Stimulated activated CD4-positive, alpha-beta T cell treated with anti-CD3 and anti-CD28 coated beads, Interleukin-2, amount 100 ng/mL, for 24 hours (primary cell): ENCODE results near the gene RXRA.

Source experiments
- DNase-seq, 2 donors: peaks; one replicate each; pipeline ENCODE4 v3.0.0-alpha.2; 2020

RXRA gene

DNA sequence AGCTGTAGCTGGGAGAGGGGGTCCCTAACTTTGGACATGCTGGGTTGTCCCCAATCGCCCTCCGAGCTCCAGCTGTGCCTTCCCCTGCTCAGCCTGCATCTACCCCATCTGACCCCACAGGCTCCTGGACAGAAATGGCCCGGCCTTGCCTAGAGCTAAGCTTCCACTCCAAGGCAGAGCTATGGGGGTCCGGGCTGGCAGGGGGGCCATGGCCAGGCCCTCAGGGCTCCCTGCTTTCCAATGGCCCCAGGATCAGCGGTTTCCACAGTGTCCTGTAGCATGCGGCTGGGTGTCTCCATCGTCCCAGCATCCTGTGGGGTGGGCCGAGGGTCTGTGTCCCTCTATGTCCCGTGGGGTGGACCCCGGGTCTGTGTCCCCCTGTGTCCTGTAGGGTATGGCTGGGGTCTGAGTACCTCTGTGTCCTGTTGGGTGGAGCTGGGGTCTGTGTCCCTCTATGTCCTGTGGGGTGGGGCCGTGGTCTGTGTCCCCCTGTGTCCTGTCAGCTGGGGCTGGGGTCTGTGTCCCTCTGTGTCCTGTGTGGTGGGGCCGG, 130.6 kb downstream of the RXRA start:
- DNase-seq = no peak

DNA sequence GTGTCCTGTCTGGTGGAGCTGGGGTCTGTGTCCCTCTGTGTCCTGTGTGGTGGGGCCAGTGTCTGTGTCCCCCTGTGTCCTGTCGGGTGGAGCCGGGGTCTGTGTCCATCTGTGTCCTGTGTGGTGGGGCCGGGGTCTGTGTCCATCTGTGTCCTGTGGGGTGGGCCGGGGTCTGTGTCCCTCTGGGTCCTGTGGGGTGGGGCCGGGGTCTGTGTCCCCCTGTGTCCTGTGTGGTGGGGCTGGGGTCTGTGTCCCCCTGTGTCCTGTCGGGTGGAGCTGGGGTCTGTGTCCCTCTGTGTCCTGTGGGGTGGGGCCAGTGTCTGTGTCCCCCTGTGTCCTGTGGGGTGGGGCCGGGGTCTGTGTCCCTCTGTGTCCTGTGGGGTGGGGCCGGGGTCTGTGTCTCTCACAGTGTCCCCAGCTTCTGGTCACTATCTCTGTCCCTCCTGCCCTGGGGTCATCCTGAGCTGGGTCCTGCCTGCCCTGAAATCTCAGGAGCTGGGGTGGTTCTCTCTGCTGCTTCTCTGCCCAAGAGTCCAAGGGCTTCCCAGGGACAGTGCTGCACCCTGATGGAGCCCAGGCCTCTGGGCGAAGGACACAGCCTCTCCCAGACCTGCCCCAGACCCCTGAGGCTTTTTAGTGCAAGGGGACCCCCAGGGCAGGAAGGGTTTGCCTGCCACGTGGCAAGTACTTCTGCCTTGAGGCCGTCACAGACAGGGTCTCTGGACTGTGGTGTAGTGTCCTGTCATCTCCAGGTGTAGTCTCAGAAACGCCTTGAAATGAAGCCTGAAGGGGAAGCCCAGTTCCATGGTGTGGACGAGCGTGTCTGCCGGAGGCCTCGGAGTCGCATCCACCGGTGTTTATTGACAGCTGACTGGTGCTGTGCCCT, 131.3 kb downstream of the RXRA start:
- DNase-seq = no peak

DNA sequence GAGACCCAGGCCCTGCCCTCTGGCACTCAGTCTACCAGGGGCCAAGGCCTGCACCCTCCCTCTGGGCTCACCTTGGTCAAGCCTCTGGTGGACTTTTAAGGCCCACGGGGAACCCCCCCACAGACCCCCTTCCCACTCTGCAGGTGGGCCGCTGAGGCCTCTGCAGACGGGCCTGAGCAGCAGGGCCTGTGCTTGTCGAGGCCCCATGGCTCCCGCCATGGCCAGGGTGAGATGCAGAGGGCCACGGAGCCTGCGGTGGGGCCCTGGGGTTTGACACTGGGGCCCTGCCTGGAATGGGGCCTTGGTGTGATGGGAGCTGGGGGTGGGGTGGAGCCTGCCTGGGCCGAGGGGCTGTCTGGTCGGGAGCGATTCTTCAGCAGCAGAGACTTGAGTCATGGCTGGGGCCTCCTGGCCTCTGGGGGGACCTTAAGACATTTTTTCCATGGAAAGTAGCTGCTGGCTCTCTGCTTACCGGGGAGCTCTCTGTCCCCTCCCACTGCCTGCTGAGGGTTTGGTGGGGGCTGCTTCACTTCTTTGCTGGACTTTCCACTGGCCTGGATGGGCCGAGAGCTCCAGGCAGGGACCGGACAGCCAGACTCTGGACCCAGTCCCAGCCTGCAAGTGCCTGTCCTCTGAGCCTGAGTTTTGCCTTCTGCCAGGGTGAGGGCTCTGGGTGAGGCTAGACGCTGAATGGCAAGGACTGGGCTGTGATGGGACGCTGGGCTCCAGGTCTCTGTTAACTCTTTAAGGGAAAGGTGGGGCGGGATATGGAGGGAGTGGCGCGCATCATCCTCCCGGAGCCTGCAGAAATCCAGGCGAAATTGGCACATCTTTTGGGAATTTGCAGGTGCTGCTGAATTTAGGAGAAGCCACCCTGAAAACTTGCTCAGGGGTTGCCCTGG, 132.2 kb downstream of the RXRA start:
- no peak for DNase-seq

DNA sequence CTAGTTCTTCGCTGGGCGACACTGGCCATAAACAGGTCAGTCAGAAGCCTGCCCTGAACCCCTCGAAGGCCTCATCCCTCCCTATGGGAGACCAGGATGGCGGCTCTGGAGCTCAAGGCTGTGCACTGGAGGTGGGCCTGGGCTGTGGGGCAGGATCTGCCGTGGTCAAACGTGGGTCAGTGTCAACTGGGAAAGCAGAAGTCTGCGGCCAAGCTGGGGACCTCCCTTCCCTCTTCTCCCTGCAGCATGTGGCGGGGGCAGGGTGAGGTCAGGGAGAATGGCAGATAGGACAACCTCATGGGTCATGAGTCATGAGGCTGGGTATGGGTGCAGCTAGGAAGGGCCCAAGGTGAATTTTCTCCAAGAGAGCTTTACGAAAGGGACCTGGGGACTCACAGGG, 132.9 kb downstream of the RXRA start:
- no peak for DNase-seq

DNA sequence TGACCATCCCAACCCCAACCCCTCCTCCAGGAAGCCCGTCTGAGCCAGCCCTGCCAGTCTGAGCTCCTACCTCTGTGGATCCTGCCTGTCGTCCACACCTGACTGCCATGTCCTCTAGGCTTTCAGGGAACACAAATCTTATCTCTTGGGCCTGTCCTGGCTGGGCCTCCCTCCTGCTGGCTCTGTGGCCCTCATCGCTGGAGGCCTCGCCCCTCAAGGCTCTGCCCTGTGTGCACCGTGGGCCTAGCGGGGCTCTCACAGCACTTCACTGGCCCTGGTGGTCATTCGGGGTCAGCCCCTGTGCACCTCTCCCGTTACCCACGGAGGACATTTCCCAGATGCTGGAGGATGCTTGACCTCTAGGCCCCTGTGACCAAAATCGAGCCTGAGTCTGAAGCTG, 133.3 kb downstream of the RXRA start:
- no peak for DNase-seq

DNA sequence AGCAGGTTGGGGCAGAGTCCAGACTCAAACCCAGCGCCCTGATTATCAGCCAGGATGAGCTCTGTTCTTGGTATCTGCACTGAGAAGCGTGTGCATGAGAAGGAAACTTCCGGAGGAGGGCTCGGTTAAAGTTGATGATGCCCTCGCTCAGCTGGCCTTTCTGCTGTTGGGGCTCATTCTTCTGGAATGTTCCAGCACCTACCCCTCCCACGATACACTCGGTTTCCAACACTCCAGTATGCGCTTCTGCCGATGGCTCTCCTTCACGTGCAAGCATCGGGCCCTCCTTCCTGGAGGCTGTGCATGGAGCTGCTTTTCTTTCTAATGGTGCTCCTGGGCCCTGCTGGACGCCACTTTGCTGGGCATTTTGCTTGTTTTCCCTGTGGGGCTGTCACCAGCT, 134.0 kb downstream of the RXRA start:
- no peak for DNase-seq

DNA sequence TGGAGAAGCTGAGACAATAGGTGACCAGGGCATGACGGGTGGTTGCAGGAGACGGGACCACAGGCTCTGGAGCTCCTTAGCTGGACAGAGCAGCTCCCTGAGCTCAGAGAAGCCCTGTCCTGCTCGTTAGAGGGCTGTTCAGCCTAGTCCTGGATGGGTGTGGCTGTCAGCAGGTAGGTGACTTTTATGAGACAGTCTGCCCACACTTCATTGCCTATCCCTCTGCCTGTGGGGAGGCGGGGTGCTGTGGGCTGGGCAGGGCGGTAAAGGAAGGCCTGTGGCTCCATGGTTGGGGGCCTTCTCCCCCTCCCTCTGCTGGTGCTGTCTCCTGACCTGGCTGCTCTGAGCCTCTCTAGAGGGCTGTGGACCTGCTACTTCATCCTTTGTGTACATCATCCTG, 134.6 kb downstream of the RXRA start:
- no peak for DNase-seq

DNA sequence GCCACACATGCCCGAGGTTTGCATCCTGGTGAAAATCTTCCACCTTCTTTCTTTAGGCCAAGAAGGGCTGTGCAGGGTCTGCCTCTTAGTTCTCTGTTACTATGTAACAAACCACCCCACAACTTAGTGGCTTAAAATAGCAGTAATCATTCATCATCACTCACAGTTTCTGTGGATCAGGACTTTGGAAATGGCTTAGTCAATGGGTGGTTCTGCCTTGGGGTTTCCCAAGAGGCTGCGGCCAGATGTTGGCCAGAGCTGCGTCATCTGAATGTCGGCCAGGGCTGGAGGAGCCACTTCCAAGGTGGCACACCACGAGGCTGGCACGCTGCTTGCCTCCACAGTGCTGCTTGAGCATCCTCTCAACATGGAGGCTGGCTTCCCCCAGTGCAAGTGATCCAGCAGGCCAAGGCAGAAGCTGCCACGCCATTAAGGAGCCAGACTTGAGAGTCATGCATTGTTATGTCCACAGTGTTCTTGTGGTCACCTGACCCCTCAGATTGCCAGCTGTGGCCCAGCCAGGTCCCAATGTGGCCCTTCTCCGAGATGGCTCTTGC, 135.2 kb downstream of the RXRA start:
- DNase-seq = no peak

DNA sequence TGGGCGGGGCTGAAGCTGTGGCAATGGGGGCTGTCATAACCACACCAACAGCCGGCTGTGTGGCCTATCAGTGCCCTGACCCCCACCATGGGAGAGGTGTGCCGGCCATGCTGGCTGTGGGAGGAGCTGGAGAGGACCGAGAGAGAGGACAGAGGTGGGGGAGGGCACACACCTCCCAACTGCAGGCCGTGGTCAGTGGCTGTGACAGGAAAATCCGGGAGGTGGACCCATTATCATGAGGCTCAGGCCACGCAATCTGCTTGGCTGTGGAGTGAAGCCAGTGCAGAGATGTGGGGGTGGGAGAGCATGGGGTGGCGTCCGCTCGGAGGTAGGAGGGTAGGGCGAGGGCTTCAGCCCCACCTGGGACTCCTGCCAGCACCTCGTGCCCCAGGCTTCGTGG, 136.1 kb downstream of the RXRA start:
- no peak for DNase-seq

DNA sequence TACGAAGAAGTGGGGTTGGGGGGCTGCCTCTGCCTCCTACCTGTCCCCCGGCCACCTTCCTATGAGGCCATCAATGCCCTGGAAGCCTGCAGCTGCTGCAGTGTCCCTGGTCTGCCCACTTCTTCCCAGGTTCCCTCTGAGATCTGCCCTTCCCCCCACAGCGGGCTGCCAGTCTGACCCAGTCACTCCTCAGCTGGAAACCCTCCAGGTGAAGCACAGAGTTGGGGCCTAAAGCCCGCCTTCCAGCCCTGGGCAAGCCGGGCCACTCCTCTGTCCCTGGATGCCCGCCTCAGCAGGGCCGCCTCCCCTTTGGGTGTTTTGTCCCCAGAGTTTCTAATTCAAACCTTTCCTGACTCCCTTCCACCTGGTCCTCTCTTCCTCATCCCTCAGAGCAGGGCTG, 137.0 kb downstream of the RXRA start:
- no peak for DNase-seq

DNA sequence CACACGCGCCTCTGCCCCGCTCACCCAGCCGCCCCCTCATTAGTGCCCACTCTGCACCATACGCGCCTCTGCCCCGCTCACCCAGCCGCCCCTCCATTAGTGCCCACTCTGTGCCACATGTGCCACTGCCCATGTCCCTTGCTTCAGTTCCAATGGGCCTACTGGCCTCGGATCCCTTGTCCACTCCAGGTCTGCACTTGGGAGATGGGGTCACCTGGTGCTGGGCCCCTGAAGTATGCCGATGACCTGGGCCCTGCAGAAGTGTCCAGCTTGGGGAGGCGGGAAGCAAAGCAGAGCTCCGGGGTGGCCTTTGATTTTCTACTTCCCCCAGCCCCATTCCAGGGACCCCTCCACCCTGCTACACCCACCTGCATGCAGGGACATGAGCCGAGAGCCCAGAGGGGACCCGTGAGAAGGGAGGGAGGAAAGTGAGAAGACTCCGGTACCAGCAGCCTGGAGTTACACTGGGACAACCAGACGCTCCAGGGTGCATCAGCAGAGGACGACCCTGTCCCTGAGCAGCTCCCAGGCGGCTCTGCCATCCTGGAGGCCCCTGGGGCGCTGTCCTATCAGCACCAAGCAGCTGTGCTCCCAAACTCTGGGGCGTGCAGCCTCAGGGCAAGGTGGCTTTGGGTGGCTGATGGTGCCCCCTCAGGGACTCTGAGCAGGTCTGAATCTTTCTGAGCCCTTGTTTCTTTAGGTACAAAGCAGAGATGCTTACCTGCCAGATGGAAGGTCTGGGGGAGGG, 140.8 kb downstream of the RXRA start:
- no peak for DNase-seq

DNA sequence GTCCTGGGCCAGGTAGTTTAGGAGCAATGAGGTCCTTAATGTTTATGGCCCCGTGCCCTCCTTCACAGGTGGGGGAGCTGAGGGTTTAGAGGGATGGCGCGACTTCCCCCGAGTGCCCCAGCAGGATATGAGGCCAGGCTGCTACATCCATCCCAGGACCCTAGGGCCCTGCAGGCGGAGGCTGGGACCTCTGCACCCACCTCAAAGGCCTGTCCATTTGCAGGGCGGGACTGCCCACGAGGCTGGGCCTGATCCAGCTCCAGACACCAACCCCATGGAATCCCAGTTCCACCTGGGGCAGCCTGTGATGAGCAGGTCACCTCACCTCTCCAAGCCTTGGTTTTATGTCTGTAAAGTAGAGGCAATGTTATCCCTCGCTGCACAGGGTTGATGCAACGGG, 142.1 kb downstream of the RXRA start:
- no peak for DNase-seq

DNA sequence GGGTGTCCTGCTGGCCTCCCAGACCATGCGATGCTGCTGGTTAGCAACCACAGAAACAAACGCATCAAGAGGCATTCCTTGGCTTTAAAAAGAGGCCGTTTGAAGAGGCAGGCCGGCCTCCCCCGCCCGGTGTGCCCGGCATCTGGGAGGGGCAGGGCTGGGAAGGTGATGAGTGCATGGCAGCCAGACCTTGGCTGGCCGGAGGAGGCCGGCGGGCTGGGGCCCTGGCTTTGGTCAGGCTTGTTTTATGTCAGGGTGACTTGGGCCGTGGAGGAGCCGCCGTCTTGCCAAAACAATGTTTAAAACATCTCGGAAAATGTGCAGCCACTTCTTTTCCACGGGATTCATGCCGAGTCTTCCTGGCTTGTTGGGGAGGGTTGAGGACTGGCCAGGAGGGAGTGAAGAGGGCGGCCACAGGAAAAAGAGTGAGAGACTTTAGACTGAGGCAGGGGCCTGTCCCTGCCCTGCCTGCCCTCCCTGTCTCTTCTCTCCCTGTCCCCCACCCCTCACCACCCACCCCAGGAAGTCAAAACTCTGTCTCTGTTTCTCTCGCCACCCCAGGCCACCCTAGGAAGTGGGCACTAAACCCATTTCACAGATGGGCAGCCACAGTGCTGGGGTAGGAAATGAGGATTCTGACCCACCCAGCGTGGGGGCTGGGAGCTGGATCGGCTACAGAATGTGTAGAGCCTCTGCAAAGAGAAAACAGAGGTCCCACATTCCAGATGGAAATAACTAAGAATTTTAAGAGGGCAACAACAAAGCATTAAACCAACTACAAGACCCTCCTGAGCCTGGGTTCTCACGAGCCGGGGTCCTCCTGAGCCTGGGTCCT, 143.0 kb downstream of the RXRA start:
- DNase-seq = no peak

DNA sequence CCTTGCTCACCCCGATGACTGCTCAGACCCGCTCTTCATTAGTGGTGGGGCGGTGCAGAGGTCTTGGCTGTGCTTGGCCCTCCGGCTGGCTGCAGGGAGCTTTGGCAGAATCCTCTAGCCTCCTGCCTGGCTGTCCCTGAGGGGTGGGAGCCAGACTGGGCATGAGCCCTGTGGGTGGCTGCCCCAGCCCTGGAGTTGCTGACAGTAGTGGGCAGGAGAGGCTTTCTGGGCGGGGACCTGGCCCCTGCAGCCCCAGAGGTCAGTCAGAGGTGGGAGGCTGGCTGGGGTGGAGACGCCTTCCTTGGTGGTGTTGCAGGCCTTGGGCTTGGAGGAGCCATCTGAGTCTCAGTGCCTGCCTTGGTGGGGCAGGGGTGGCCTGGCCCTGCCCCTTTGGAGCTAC, 146.0 kb downstream of the RXRA start:
- no peak for DNase-seq

DNA sequence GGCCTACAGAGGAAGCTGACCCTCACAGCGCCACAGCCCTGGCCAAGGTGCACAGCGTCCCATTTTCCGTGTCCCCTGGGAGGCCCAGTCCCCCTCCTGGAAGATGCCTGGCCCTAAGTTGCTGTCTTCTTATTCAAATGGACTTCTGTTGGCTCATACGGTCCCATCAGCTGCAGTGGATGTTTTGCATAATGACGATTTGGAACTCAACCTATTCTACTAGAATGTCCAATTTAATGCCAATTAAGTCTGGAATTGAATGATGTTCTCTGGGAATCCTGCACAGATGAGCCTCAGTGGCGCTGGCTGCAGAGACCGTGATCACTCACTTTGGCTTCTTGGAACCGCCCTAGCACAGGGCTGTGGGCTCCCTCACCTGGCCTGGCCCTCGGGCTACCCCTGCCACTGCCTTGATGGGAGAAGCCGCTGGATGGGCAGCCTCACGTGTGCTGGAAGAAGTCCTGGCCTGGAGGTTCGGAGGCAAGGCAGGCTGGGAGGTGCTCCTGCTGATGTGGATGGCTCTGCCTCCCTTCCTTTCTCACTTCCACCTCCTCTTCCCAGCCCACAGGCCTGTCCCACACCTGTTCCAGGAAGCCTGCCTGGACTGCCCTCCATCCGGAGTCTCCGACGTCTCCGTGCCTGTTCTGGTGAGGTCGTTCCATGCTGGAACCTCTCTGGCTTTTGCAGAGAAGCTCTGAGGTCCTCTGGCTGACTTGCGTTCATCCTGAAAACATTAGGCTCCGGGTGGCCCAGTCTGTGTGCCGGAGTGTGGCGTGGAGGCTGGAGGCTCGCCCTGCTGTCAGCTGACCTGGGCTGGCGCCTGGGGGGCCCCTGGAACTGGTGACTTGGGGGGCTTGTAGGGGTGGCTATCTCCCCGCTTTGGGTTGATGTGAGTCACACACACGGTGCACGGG, 147.1 kb downstream of the RXRA start:
- DNase-seq = no peak

DNA sequence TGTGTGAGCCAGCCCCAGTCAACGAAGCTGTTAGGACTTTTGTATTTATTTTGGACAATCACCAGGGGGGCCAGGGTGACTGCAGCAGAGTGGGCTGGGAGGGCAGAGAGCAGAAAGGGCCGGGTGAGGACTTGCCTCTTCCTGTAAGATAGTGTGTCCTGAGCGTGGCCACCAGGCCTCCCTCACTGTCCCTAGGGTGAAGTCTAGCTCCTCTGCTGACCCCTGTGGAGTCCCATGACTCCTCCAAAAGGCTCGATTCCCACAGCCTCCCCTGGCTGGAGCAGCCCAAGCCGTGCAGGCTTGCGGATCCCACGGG, 147.8 kb downstream of the RXRA start:
- DNase-seq = no peak

DNA sequence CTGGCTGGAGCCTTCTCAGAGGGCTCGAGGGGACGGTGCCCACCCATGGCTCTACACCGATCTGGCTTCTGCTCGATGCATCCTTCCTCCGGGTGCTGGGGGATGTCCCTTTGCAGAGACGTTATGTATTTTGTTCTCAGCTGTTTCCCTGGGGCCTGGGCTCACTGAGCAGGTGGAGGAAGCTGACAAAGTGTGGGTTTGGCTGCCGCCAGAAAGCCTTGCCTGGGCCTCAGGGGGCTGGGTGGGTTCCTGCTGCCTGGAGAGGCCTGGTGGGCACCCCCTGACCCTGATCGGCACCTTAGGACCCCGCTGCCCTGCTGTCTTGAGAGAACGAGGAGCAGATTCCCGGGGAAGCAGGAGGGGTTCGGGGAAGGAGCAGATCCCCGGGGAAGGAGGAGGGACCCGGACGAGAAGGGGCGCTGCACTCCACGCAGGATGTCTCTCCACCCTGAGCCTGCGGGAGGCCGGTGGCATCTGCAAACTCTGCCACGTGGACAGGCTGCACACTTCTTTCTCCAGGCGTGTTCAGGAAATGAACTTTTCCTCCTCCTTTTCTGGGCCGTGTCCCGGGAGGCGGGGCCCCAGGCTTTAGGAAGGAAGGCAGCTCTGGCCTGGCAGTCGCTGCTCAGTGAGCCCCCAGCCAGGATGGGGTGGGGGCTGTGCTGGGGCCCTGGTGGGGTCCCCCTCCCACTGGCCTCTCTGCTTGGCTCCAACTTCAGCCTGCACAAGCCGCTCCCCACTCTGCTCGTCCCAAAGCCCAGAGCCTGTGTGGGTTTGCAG, 148.9 kb downstream of the RXRA start:
- peak in 1 of 2 donors; percentile 26 for DNase-seq

DNA sequence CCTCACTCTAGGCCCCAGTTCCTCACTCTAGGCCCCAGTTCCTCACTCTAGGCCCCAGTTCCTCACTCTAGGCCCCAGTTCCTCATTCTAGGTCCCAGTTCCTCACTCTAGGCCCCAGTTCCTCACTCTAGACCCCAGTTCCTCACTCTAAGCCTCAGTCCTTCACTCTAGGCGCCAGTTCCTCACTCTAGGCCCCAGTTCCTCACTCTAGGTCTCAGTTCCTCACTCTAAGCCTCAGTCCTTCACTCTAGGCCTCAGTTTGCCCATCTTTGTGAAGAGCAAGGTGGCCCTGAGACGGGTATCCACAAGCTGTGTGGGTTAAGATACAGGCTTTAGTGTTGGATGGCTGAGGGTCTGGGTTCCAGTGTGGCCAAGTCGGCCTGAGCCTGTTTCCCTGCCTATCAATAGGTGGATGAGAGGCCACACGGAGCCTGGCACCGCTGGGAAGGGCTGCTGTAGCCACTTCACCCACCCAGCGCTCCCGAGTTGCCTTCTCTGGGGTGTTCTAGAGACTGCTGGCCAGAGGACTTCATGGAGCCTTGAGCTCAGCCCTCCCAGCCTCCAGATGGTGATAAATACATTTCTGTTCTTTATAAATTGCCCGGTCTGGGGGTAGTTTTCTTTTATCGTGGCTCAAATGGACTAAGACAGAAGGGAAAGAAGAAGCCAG, 150.2 kb downstream of the RXRA start:
- DNase-seq = no peak

DNA sequence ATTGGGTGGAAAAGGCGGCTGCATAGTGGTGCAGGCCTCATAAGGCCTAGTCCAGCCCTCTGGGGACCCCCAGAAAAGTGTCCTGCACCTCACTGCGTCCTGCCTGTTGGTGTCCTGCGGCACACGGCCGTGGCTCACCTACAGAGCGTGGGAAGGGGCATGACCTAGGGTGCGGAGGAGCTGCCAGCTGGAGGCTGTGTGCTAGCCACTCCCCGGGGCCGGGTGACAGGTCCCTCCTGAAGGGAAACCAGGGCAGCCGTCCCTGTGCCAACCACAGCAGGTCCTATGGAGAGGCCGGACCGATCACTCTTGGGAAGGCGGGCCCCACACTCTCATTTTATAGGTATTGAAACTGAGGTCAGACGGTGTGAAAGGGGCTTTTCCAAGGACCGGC, 150.7 kb downstream of the RXRA start:
- no peak for DNase-seq
